Transverse colon (tissue), 4 donors: Measurements from ENCODE around the gene CHD3. TPM values are rescaled to one million over a fixed set of nuclear protein-coding genes. Genes with fewer than 3 reads are reported as not detected.

Source experiments
- DNase-seq: peaks from one replicate; pipeline ENCODE4 v3.0.0-alpha.2; 2019
- H3K27ac ChIP-seq, 4 donors: fragments of 200-600 bp; sonication (generic); 2 replicates each; pipeline ENCODE4 v1.5.1; 2016 to 2018; ENCODE audit warnings: inconsistent platforms in 4 of 4
- H3K27me3 ChIP-seq: fragments of 200-600 bp; sonication (generic); 2 replicates; pipeline ENCODE4 v1.5.1; 2017; ENCODE audit warnings: inconsistent platforms
- H3K36me3 ChIP-seq, 4 donors: fragments of 200-600 bp; sonication (generic); 2 replicates each; pipeline ENCODE4 v1.5.1; 2017 to 2019; ENCODE audit warnings: inconsistent platforms in 4 of 4
- H3K4me1 ChIP-seq, 4 donors: fragments of 200-600 bp; sonication (generic); 2 replicates each; pipeline ENCODE4 v1.5.1; 2017 to 2020; ENCODE audit warnings: inconsistent platforms in 4 of 4
- H3K4me3 ChIP-seq, 4 donors: fragments of 200-600 bp; sonication (generic); 1 replicate in 1 of 4; 2 replicates in 3 of 4; pipeline versions ENCODE4 v1.5.1 to v1.6.1; 2017 to 2019; ENCODE audit warnings: inconsistent platforms in 4 of 4
- H3K9me3 ChIP-seq, 2 donors: fragments of 200-600 bp; sonication (generic); 2 replicates each; pipeline ENCODE4 v1.5.1; 2017 to 2019; ENCODE audit warnings: inconsistent platforms in 2 of 2
- CTCF ChIP-seq, 5 experiments: fragments of 200-600 bp in 3 of 5; fragments of 450-650 bp in 2 of 5; sonication (generic) in 3 of 5; IDR thresholded peaks; 1 replicate in 2 of 5; 2 replicates in 3 of 5; pipeline ENCODE4 v1.5.1; 2016 to 2017; ENCODE audit warnings: antibody characterized with exemption in 5 of 5, inconsistent platforms in 3 of 5, mild to moderate bottlenecking in 2 of 5, moderate library complexity in 1 of 5
- EP300 ChIP-seq: sonication (generic); formaldehyde crosslinking; IDR thresholded peaks from one replicate; pipeline ENCODE4 v1.6.1; 2017; ENCODE audit warnings: antibody characterized with exemption, low read depth
- POLR2A ChIP-seq: fragments of 450-650 bp; IDR thresholded peaks from one replicate; pipeline ENCODE4 v1.6.1; 2016; ENCODE audit warnings: antibody characterized with exemption, mild to moderate bottlenecking, moderate library complexity
- POLR2AphosphoS5 ChIP-seq, 3 donors: sonication (generic); formaldehyde crosslinking; IDR thresholded peaks; one replicate each; pipeline ENCODE4 v1.6.1; 2016; ENCODE audit warnings: antibody characterized with exemption in 3 of 3
- WGBS, 2 donors: methylation state at CpG; one replicate each; pipeline ENCODE4 v1.1.5; 2018; ENCODE audit warnings: low coverage in 1 of 2; 5-methylcytosine and 5-hydroxymethylcytosine counted together
- in situ Hi-C, 4 donors: fragments of 200-750 bp; cut with MboI; loops; one replicate each; pipeline versions ENCODE4 v1.15.0 to v1.15.1; 2017; ENCODE audit warnings: low sequenced_read_pairs in 3 of 4, low pct_ligation_motif_present in 1 of 4, low pct_unique_long_range_greater_than_20kb in 1 of 4
- intact Hi-C: fragments of 100-400 bp; cut with DNase I; formaldehyde crosslinking; loops from one replicate; pipeline ENCODE4 v1.15.1; 2023; ENCODE audit warnings: low total_unique reads
- total RNA-seq, 4 donors: library from RNA; depleted of rRNA; stranded (reverse); fragments of >200 nt; gene quantifications; one replicate each; pipeline ENCODE4 v1.1.0, GENCODE V29; 2016

CHD3 gene
- total RNA-seq, 4 donors from 2014 or later = 53.0 to 71.6 (median 62.0) TPM

- Histone ChIP-seq H3K9me3 (no peaks in the 10 kb centered on the region), H3K4me3 (no peak overlapping the region), H3K36me3 (peaks cover 0 to 11% (median 0%) of the 10 kb centered on the region in 4 donors), H3K27ac (peak overlapping the region in 1 of 4 donors; percentile 95), H3K4me1 (peaks cover 8 to 51% (median 30%) of the 10 kb centered on the region in 4 donors), H3K27me3 (no peaks in the 10 kb centered on the region)
- in situ Hi-C loops = no loop called here
- WGBS, 2 donors = 46 to 47% methylated on average over 3 of the region's 3 CpGs
- intact Hi-C loops = no loop called here
- TF ChIP-seq EP300 (no peak), POLR2AphosphoS5 (IDR thresholded peaks at IDR 0.05) (no peak), CTCF (IDR thresholded peaks at IDR 0.05) (no peak), POLR2A (no peak)
- no peak for DNase-seq
Measured at GRCh38 chr17:7880076-7880868, 8.3 kb upstream of the CHD3 start.

GRCh38 chr17:7881276-7882054, 7.1 kb upstream of the CHD3 start:
- no peaks in the 10 kb centered on the region for H3K9me3 ChIP-seq
- intact Hi-C loops (no loop called here), in situ Hi-C loops (no loop called here)
- DNase-seq = no peak
- no peak for TF ChIP-seq CTCF (IDR thresholded peaks at IDR 0.05)
- no peak for TF ChIP-seq POLR2AphosphoS5 (IDR thresholded peaks at IDR 0.05)
- H3K27me3 ChIP-seq = no peaks in the 10 kb centered on the region
- peak overlapping the region; percentile 93 to 99 (median 96) for H3K27ac ChIP-seq
- H3K36me3 ChIP-seq = peaks cover 0 to 11% (median 0%) of the 10 kb centered on the region in 4 donors
- H3K4me3 ChIP-seq = no peak overlapping the region
- H3K4me1 ChIP-seq = peaks cover 9 to 59% (median 38%) of the 10 kb centered on the region in 4 donors
- WGBS, 2 donors = 44 to 48% methylated on average over 7 of the region's 7 CpGs

- no peaks in the 10 kb centered on the region for H3K9me3 ChIP-seq
- H3K36me3 ChIP-seq = peaks cover 0 to 11% (median 0%) of the 10 kb centered on the region in 4 donors
- 64 to 73% methylated on average over 6 to 7 of the region's 7 CpGs for WGBS, 2 donors
- no peak overlapping the region for H3K4me3 ChIP-seq
- H3K4me1 ChIP-seq = peaks cover 15 to 65% (median 44%) of the 10 kb centered on the region in 4 donors
- intact Hi-C loops (no loop called here), in situ Hi-C loops (no loop called here)
- no peak for DNase-seq
- H3K27ac ChIP-seq = peak overlapping the region; percentile 93 to 99 (median 96)
- H3K27me3 ChIP-seq = no peaks in the 10 kb centered on the region
- TF ChIP-seq CTCF (IDR thresholded peaks at IDR 0.05) = no peak
- no peak for TF ChIP-seq POLR2AphosphoS5 (IDR thresholded peaks at IDR 0.05)
- TF ChIP-seq EP300 = no peak
- TF ChIP-seq POLR2A = no peak
Measured at GRCh38 chr17:7882068-7882467, 6.5 kb upstream of the CHD3 start.

- no peak for TF ChIP-seq EP300
- TF ChIP-seq POLR2A = no peak
- no peak for TF ChIP-seq CTCF (IDR thresholded peaks at IDR 0.05)
- peak in 1 of 3 donors; percentile 7 for TF ChIP-seq POLR2AphosphoS5 (IDR thresholded peaks at IDR 0.05)
- H3K27ac ChIP-seq = peak overlapping the region; percentile 93 to 99 (median 96)
- WGBS, 2 donors = 64 to 74% methylated on average over 3 of the region's 3 CpGs
- H3K4me1 ChIP-seq = peaks cover 15 to 69% (median 47%) of the 10 kb centered on the region in 4 donors
- peaks cover 0 to 11% (median 0%) of the 10 kb centered on the region in 4 donors for H3K36me3 ChIP-seq
- intact Hi-C loops = no loop called here
- in situ Hi-C loops = no loop called here
- no peak for DNase-seq
- H3K4me3 ChIP-seq = no peak overlapping the region
- H3K27me3 ChIP-seq = no peaks in the 10 kb centered on the region
- no peaks in the 10 kb centered on the region for H3K9me3 ChIP-seq
Measured at GRCh38 chr17:7882629-7883028, 6.0 kb upstream of the CHD3 start.
